Activated T-cell treated with anti-CD3 and anti-CD28 coated beads for 4 hours (primary cell): ENCODE data around the gene LTBP1.
"Not testable (repeated sequence)": the region's sequence is repeated elsewhere in the genome, so short reads cannot be mapped to it uniquely, and the experiment has no call there.

Source experiments
- DNase-seq: peaks from one replicate; pipeline ENCODE4 v3.0.0-alpha.2; 2020

The LTBP1 gene

GRCh38 chr2:33051586-33052360 lies 105.0 kb downstream of the LTBP1 start:
- no peak for DNase-seq

- no peak for DNase-seq
Measured at GRCh38 chr2:33052361-33052735, 105.6 kb downstream of the LTBP1 start.

GRCh38 chr2:33052795-33053194 lies 106.0 kb downstream of the LTBP1 start:
- DNase-seq, result not testable (repeated sequence)

GRCh38 chr2:33056170-33056569 lies 109.4 kb downstream of the LTBP1 start:
- no peak for DNase-seq

- DNase-seq, result not testable (repeated sequence)
Measured at GRCh38 chr2:33057307-33058028, 110.7 kb downstream of the LTBP1 start.

- DNase-seq, result no peak
Measured at GRCh38 chr2:33058716-33059470, 112.1 kb downstream of the LTBP1 start.

GRCh38 chr2:33059471-33060156 lies 112.9 kb downstream of the LTBP1 start:
- no peak for DNase-seq

GRCh38 chr2:33060405-33060804 lies 113.7 kb downstream of the LTBP1 start:
- no peak for DNase-seq

- DNase-seq, result no peak
Measured at GRCh38 chr2:33062665-33063250, 116.0 kb downstream of the LTBP1 start.

- no peak for DNase-seq
Measured at GRCh38 chr2:33064349-33064801, 117.6 kb downstream of the LTBP1 start.

GRCh38 chr2:33067598-33067997 lies 120.8 kb downstream of the LTBP1 start:
- DNase-seq, result no peak

- DNase-seq, result no peak
Measured at GRCh38 chr2:33068261-33068660, 121.5 kb downstream of the LTBP1 start.

GRCh38 chr2:33069894-33070651 lies 123.3 kb downstream of the LTBP1 start:
- DNase-seq, result no peak

GRCh38 chr2:33071591-33071990 lies 124.8 kb downstream of the LTBP1 start:
- no peak for DNase-seq

- DNase-seq, result no peak
Measured at GRCh38 chr2:33072614-33073013, 125.9 kb downstream of the LTBP1 start.

GRCh38 chr2:33073018-33073417 lies 126.3 kb downstream of the LTBP1 start:
- no peak for DNase-seq

- DNase-seq, result no peak
Measured at GRCh38 chr2:33074197-33074596, 127.4 kb downstream of the LTBP1 start.

- no peak for DNase-seq
Measured at GRCh38 chr2:33077311-33077710, 130.6 kb downstream of the LTBP1 start.

GRCh38 chr2:33077844-33078243 lies 131.1 kb downstream of the LTBP1 start:
- DNase-seq, result no peak

- no peak for DNase-seq
Measured at GRCh38 chr2:33081691-33082090, 134.9 kb downstream of the LTBP1 start.

GRCh38 chr2:33083699-33084387 lies 137.1 kb downstream of the LTBP1 start:
- DNase-seq, result no peak
